WTC11 (cell line): ENCODE data around the gene SPTB. TPM values are rescaled to one million over a fixed set of nuclear protein-coding genes. Genes with fewer than 3 reads are reported as not detected.

ENCODE experiments used
- ATAC-seq: fragments of 200-7000 bp; cut with Tn5 transposase; 2 replicates; pipeline ENCODE4 v1.10.0; 2021; ENCODE audit warnings: mild to moderate bottlenecking, moderate library complexity
- CTCF ChIA-PET: fragments of 300-600 bp; sonication (Branson Sonifier 250); formaldehyde crosslinking; loops from one replicate; lab custom pipeline; 2021; ENCODE audit warnings: antibody characterized with exemption; lab: Charles Lee
- POLR2A ChIA-PET: fragments of 350-600 bp; sonication (Branson Sonifier 250); formaldehyde crosslinking; loops from one replicate; lab custom pipeline; 2021; ENCODE audit warnings: antibody characterized with exemption; lab: Charles Lee
- DNase-seq: peaks from one replicate; pipeline ENCODE4 v3.0.0; 2021; ENCODE audit warnings: low spot score
- H3K27ac Mint-ChIP-seq: 2 replicates; pipeline ENCODE4 v1.8.0; 2021; ENCODE audit warnings: mixed read lengths
- H3K27me3 Mint-ChIP-seq: 2 replicates; pipeline ENCODE4 v1.8.0; 2021; ENCODE audit warnings: low read depth, mild to moderate bottlenecking, moderate library complexity, mixed read lengths
- H3K36me3 Mint-ChIP-seq: 2 replicates; pipeline ENCODE4 v1.8.0; 2021; ENCODE audit warnings: mixed read lengths
- H3K4me1 Mint-ChIP-seq: 2 replicates; pipeline ENCODE4 v1.8.0; 2022; ENCODE audit warnings: mixed read lengths
- H3K4me3 Mint-ChIP-seq: 2 replicates; pipeline ENCODE4 v1.8.0; 2021; ENCODE audit warnings: mild to moderate bottlenecking, moderate library complexity, mixed read lengths
- H3K9me3 Mint-ChIP-seq: 2 replicates; pipeline ENCODE4 v1.8.0; 2021; ENCODE audit warnings: mixed read lengths
- ATF6 ChIP-seq: sonication (generic); formaldehyde crosslinking; IDR thresholded peaks from 2 replicates; pipeline ENCODE4 v1.8.1; 2023; ENCODE audit warnings: mild to moderate bottlenecking, missing genetic modification reagents
- CBFB ChIP-seq: sonication (generic); formaldehyde crosslinking; IDR thresholded peaks from 2 replicates; pipeline ENCODE4 v1.8.1; 2022; ENCODE audit warnings: mild to moderate bottlenecking, low read depth, missing genetic modification reagents
- ESRRA ChIP-seq: sonication (generic); formaldehyde crosslinking; IDR thresholded peaks from 2 replicates; pipeline ENCODE4 v1.8.1; 2022; ENCODE audit warnings: mild to moderate bottlenecking, missing genetic modification reagents, borderline replicate concordance
- ETV6 ChIP-seq: sonication (generic); formaldehyde crosslinking; IDR thresholded peaks from 2 replicates; pipeline ENCODE4 v1.8.1; 2022; ENCODE audit warnings: mild to moderate bottlenecking, missing genetic modification reagents
- GRHL2 ChIP-seq: fragments of 250-450 bp; sonication (Bioruptor Pico); IDR thresholded peaks from 2 replicates; pipeline ENCODE4 v1.8.0; 2022; ENCODE audit warnings: mild to moderate bottlenecking, moderate library complexity; ENCODE audit not compliant: insufficient replicate concordance, severe bottlenecking
- HMGA2 ChIP-seq: fragments of 250-450 bp; sonication (Bioruptor Pico); IDR thresholded peaks from 2 replicates; pipeline ENCODE4 v1.4.0; 2021; ENCODE audit warnings: mild to moderate bottlenecking, moderate library complexity
- HMGXB4 ChIP-seq: sonication (generic); formaldehyde crosslinking; IDR thresholded peaks from 2 replicates; pipeline ENCODE4 v1.8.1; 2023; ENCODE audit warnings: mild to moderate bottlenecking, moderate library complexity, missing genetic modification reagents
- IRF1 ChIP-seq: sonication (generic); formaldehyde crosslinking; IDR thresholded peaks from 2 replicates; pipeline ENCODE4 v1.8.0; 2023; ENCODE audit warnings: missing genetic modification reagents
- NR2C2 ChIP-seq: sonication (generic); formaldehyde crosslinking; IDR thresholded peaks from 2 replicates; pipeline ENCODE4 v1.8.0; 2022; ENCODE audit warnings: mild to moderate bottlenecking, missing genetic modification reagents
- RELA ChIP-seq: sonication (generic); formaldehyde crosslinking; IDR thresholded peaks from 2 replicates; pipeline ENCODE4 v1.8.1; 2022; ENCODE audit warnings: missing genetic modification reagents, mild to moderate bottlenecking, borderline replicate concordance
- SMAD4 ChIP-seq: sonication (generic); formaldehyde crosslinking; IDR thresholded peaks from 2 replicates; pipeline ENCODE4 v1.8.0; 2022; ENCODE audit warnings: mild to moderate bottlenecking, missing genetic modification reagents
- SOX15 ChIP-seq: fragments of 250-450 bp; sonication (Bioruptor Pico); IDR thresholded peaks from 2 replicates; pipeline ENCODE4 v1.9.0; 2021; ENCODE audit warnings: mild to moderate bottlenecking
- TCF7 ChIP-seq: sonication (generic); formaldehyde crosslinking; IDR thresholded peaks from 2 replicates; pipeline ENCODE4 v1.8.0; 2022; ENCODE audit warnings: mild to moderate bottlenecking, low read depth, missing genetic modification reagents, moderate library complexity
- ZBTB43 ChIP-seq: sonication (generic); formaldehyde crosslinking; IDR thresholded peaks from 2 replicates; pipeline ENCODE4 v1.8.1; 2023; ENCODE audit warnings: mild to moderate bottlenecking, missing genetic modification reagents
- ZNF138 ChIP-seq: sonication (generic); formaldehyde crosslinking; conservative IDR thresholded peaks from 2 replicates; pipeline ENCODE4 v1.8.1; 2022; ENCODE audit warnings: mild to moderate bottlenecking, moderate library complexity, missing genetic modification reagents
- ZNF232 ChIP-seq: sonication (generic); formaldehyde crosslinking; IDR thresholded peaks from 2 replicates; pipeline ENCODE4 v1.8.0; 2022; ENCODE audit warnings: mild to moderate bottlenecking, missing genetic modification reagents
- ZNF263 ChIP-seq: sonication (generic); formaldehyde crosslinking; IDR thresholded peaks from 2 replicates; pipeline ENCODE4 v1.8.1; 2022; ENCODE audit warnings: low read depth, mild to moderate bottlenecking, moderate library complexity, missing genetic modification reagents
- ZNF423 ChIP-seq: fragments of 250-450 bp; sonication (Bioruptor Pico); IDR thresholded peaks from 2 replicates; pipeline ENCODE4 v2.1.2; 2022; ENCODE audit warnings: mild to moderate bottlenecking, moderate library complexity
- ZNF425 ChIP-seq: fragments of 250-450 bp; sonication (Bioruptor Pico); conservative IDR thresholded peaks from 2 replicates; pipeline ENCODE4 v1.9.0; 2021; ENCODE audit warnings: mild to moderate bottlenecking
- ZNF512 ChIP-seq: sonication (generic); formaldehyde crosslinking; IDR thresholded peaks from 2 replicates; pipeline ENCODE4 v1.8.1; 2022; ENCODE audit warnings: missing genetic modification reagents, borderline replicate concordance
- total RNA-seq: library from RNA; stranded (reverse); gene quantifications from 3 replicates; pipeline ENCODE4 v1.2.3, GENCODE V29; 2021
- TF ChIP-seq, protein P1 (sequence below): fragments of 250-450 bp; sonication (Bioruptor Pico); IDR thresholded peaks from 2 replicates; pipeline ENCODE4 v1.9.0; 2021; ENCODE audit warnings: moderate library complexity, mild to moderate bottlenecking, inconsistent platforms, borderline replicate concordance
- TF ChIP-seq, protein P2 (sequence below): sonication (generic); formaldehyde crosslinking; IDR thresholded peaks from 2 replicates; pipeline ENCODE4 v1.8.1; 2022; ENCODE audit warnings: mild to moderate bottlenecking, moderate library complexity, missing genetic modification reagents

Gene SPTB
- total RNA-seq, 1 experiment from 2014 or later: 3.2 TPM

DNA sequence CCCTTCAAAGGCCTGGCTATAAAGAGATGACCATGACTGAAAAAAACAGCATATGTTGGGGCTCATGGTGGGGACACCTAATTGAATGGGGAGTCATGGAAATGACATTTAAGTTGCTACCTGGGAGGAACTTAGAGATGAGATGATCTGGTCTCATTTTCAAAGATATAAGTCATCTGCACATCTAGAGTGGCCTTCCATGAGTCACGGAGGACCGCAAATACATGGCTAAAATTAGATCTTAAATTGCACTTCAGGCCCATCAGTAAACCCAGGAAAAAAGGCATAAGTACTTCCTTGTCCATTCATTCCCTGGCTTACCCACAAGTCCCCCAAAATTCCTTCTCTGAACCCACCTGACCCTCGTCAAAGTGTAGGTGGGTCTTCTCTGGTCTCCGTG is 53.4 kb downstream of the SPTB start:
- ATAC-seq: no peak
- CTCF ChIA-PET: interaction anchor here (0.8 to 7.0 kb wide), 4 partner anchors 15 to 84 kb away, joined by 4 to 204 read pairs (median 12); no protein-coding TSS in a partner anchor
- H3K27ac Mint-ChIP-seq: no peak overlapping the region
- no peak overlapping the region for H3K4me3 Mint-ChIP-seq
- H3K4me1 Mint-ChIP-seq: peaks cover 20% of the 10 kb centered on the region
- H3K36me3 Mint-ChIP-seq: no peaks in the 10 kb centered on the region
- H3K27me3 Mint-ChIP-seq: peaks cover 6% of the 10 kb centered on the region; the same call in 1 of the 2 replicates
- TF ChIP-seq SMAD4 (CRISPR knock-in tag) (no peak), ZNF512 (CRISPR knock-in tag) (no peak), ATF6 (CRISPR knock-in tag) (no peak), HMGA2 (CRISPR knock-in tag) (no peak), ETV6 (CRISPR knock-in tag) (no peak), ZNF138 (CRISPR knock-in tag) (no peak), ZNF423 (CRISPR knock-in tag) (no peak), RELA (CRISPR knock-in tag) (no peak)
- TF ChIP-seq, all 79 proteins: peak for 0
- H3K9me3 Mint-ChIP-seq: no peaks in the 10 kb centered on the region
- POLR2A ChIA-PET: no interaction called here
- no peak for DNase-seq

DNA sequence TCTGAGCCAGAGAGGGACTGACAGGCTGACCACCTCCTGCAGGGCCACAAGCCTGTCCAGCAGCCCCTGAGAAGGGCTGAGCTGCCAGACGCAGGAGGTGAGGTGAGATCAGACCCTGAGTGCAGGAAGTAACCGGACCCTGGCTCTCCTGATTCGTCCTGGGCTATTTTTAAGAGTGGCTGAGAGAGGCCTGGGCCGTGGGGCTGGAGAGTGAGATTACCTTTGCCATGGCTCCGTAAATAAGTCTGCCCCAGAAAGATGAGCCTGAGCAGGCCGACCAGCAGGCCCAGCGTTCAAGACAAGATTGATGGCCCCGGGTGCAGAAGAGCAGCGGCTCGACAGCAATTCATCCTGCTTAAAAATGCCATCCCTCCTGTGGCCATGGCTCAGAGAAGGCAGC is 54.2 kb downstream of the SPTB start:
- H3K36me3 Mint-ChIP-seq: no peaks in the 10 kb centered on the region
- POLR2A ChIA-PET: no interaction called here
- ATAC-seq (no peak), DNase-seq (no peak)
- H3K4me1 Mint-ChIP-seq: peaks cover 20% of the 10 kb centered on the region
- H3K27me3 Mint-ChIP-seq: peaks cover 6% of the 10 kb centered on the region; the same call in 1 of the 2 replicates
- H3K9me3 Mint-ChIP-seq: no peaks in the 10 kb centered on the region
- no peak overlapping the region for H3K4me3 Mint-ChIP-seq
- H3K27ac Mint-ChIP-seq: no peak overlapping the region
- CTCF ChIA-PET: interaction anchor here (2.2 to 7.0 kb wide), 3 partner anchors 16 to 85 kb away, joined by 9 to 204 read pairs (median 16); no protein-coding TSS in a partner anchor
- TF ChIP-seq NR2C2: no peak
- TF ChIP-seq ZNF263 (CRISPR knock-in tag): no peak
- no peak for TF ChIP-seq ZNF232 (CRISPR knock-in tag)
- no peak for TF ChIP-seq CBFB (CRISPR knock-in tag)
- TF ChIP-seq HMGXB4: no peak
- TF ChIP-seq IRF1 (CRISPR knock-in tag): no peak
- TF ChIP-seq ESRRA (CRISPR knock-in tag): no peak
- TF ChIP-seq, protein P1, sequence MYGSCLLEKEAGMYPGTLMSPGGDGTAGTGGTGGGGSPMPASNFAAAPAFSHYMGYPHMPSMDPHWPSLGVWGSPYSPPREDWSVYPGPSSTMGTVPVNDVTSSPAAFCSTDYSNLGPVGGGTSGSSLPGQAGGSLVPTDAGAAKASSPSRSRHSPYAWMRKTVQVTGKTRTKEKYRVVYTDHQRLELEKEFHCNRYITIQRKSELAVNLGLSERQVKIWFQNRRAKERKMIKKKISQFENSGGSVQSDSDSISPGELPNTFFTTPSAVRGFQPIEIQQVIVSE (CRISPR knock-in tag): no peak
- no peak for TF ChIP-seq GRHL2
- no peak for TF ChIP-seq ZBTB43
- TF ChIP-seq ZNF425 (CRISPR knock-in tag): no peak
- no peak for TF ChIP-seq TCF7 (CRISPR knock-in tag)
- TF ChIP-seq, protein P2, sequence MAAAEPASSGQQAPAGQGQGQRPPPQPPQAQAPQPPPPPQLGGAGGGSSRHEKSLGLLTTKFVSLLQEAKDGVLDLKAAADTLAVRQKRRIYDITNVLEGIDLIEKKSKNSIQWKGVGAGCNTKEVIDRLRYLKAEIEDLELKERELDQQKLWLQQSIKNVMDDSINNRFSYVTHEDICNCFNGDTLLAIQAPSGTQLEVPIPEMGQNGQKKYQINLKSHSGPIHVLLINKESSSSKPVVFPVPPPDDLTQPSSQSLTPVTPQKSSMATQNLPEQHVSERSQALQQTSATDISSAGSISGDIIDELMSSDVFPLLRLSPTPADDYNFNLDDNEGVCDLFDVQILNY (CRISPR knock-in tag): no peak
- TF ChIP-seq SOX15 (CRISPR knock-in tag): no peak
